Measurements from ENCODE around the gene CHIT1. TPM values are rescaled to one million over a fixed set of nuclear protein-coding genes. Genes with fewer than 3 reads are reported as not detected.

The CHIT1 gene
- total RNA-seq, 1 experiment from 2014 or later, result not detected

GRCh38 chr1:203269654-203270020, 40.2 kb upstream of the CHIT1 start:
- POLR2A ChIA-PET, result interaction anchor here (1.0 to 1.2 kb wide), 2 partner anchors 37 to 230 kb away, joined by 3 to 5 read pairs; no protein-coding TSS in a partner anchor

More at GRCh38 chr1:203269654-203270020, 40.2 kb upstream of the CHIT1 start:
- ChIA-PET RAD21 (ENCODE audit: low non-redundant PET in 1 of 2, low total read pairs in 2 of 2, uncharacterized antibody in 2 of 2, unreplicated experiment in 2 of 2) (interaction anchor here (1.0 to 3.0 kb wide), 4 partner anchors 152 to 230 kb away, joined by 4 to 16 read pairs (median 7); no protein-coding TSS in a partner anchor), CTCF (interaction anchor here (0.5 to 5.6 kb wide), 29 partner anchors 10 to 556 kb away, joined by 3 to 185 read pairs (median 4); partner anchors contain the start of genes ADORA1, PPFIA4 and TMEM183A)
- no peaks in the 10 kb centered on the region for H3K27me3 ChIP-seq (ENCODE audit: insufficient read depth, low read length)
- DNase-seq (ENCODE audit: low read depth, low spot score) (no peak), ATAC-seq (no peak)
- intact Hi-C loops (cut with micrococcal nuclease), result loop anchor here (1.0 to 2.0 kb wide), 3 partner anchors 151 to 239 kb away; no protein-coding TSS in a partner anchor
- H3K79me2 ChIP-seq (ENCODE audit: insufficient read depth, low read length), result no peaks in the 10 kb centered on the region
- no peaks in the 10 kb centered on the region for H3K36me3 ChIP-seq (ENCODE audit: control insufficient read depth in 1 of 2, insufficient read depth in 2 of 2, low read length in 2 of 2)
- no peak for TF ChIP-seq YY1 (IDR thresholded peaks at IDR 0.05; ENCODE audit: extremely low read depth, insufficient replicate concordance, low read depth, low read length)
- no peak for TF ChIP-seq ELF1 (IDR thresholded peaks at IDR 0.05; ENCODE audit: borderline replicate concordance, low read depth)
- TF ChIP-seq ZBTB33 (IDR thresholded peaks at IDR 0.05; ENCODE audit: extremely low read depth, insufficient replicate concordance, low read length), result no peak
- TF ChIP-seq, protein P1, sequence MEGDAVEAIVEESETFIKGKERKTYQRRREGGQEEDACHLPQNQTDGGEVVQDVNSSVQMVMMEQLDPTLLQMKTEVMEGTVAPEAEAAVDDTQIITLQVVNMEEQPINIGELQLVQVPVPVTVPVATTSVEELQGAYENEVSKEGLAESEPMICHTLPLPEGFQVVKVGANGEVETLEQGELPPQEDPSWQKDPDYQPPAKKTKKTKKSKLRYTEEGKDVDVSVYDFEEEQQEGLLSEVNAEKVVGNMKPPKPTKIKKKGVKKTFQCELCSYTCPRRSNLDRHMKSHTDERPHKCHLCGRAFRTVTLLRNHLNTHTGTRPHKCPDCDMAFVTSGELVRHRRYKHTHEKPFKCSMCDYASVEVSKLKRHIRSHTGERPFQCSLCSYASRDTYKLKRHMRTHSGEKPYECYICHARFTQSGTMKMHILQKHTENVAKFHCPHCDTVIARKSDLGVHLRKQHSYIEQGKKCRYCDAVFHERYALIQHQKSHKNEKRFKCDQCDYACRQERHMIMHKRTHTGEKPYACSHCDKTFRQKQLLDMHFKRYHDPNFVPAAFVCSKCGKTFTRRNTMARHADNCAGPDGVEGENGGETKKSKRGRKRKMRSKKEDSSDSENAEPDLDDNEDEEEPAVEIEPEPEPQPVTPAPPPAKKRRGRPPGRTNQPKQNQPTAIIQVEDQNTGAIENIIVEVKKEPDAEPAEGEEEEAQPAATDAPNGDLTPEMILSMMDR (IDR thresholded peaks at IDR 0.05 in 2 of 3, conservative IDR thresholded peaks at IDR 0.05 in 1 of 3; ENCODE audit: borderline replicate concordance in 1 of 3, insufficient read depth in 1 of 3, low read depth in 2 of 3, low read length in 2 of 3), result no peak
- no peak for TF ChIP-seq ZNF274 (IDR thresholded peaks at IDR 0.05; ENCODE audit: low read depth, low read length)
- TF ChIP-seq, protein P2, sequence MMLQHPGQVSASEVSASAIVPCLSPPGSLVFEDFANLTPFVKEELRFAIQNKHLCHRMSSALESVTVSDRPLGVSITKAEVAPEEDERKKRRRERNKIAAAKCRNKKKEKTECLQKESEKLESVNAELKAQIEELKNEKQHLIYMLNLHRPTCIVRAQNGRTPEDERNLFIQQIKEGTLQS (IDR thresholded peaks at IDR 0.05), result no peak
- no peak for TF ChIP-seq ZFX (IDR thresholded peaks at IDR 0.05)
- no peak for TF ChIP-seq JUND (IDR thresholded peaks at IDR 0.05)
- no peak for TF ChIP-seq SP1 (IDR thresholded peaks at IDR 0.05; ENCODE audit: low read depth)
- TF ChIP-seq, protein P3, sequence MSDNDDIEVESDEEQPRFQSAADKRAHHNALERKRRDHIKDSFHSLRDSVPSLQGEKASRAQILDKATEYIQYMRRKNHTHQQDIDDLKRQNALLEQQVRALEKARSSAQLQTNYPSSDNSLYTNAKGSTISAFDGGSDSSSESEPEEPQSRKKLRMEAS (IDR thresholded peaks at IDR 0.05), result no peak
- TF ChIP-seq POLR2AphosphoS5 (IDR thresholded peaks at IDR 0.05; ENCODE audit: low read depth, low read length), result no peak
- no peak overlapping the region for H3K9ac ChIP-seq (ENCODE audit: low read length)
- no peak overlapping the region for H3K4me3 ChIP-seq (replicated peaks in 1 of 2; ENCODE audit: low read depth in 1 of 2, low read length in 2 of 2)
- peaks cover 0 to 35% of the 10 kb centered on the region in 2 experiments; a peak in 2 of 4 replicates for H3K4me1 ChIP-seq (ENCODE audit: control insufficient read depth in 1 of 2, insufficient read depth in 2 of 2, low read length in 2 of 2)
- no TSS peak for BruUV-seq (replicated peaks)
- no peak overlapping the region for H2AFZ ChIP-seq (ENCODE audit: low read depth, low read length, poor library complexity, severe bottlenecking)
- no peak overlapping the region for H3K27ac ChIP-seq (ENCODE audit: low read depth, low read length)
- no peaks in the 10 kb centered on the region for H4K20me1 ChIP-seq (ENCODE audit: insufficient read depth)
- no peaks in the 10 kb centered on the region for H3K9me3 ChIP-seq (ENCODE audit: control insufficient read depth in 1 of 2, insufficient read depth in 1 of 2, low read depth in 1 of 2, low read length in 2 of 2)
- H3K4me2 ChIP-seq (ENCODE audit: low read length), result no peak overlapping the region
- H3K9me2 ChIP-seq (ENCODE audit: insufficient read depth), result no peaks in the 10 kb centered on the region

Measured in HCT116 (cell line).